HL-60 (cell line): ENCODE results near the gene CDK19.

Source experiments
- DNase-seq, 2 experiments: peaks; one replicate each; pipeline ENCODE4 v3.0.0-alpha.2; 2010 to 2020; ENCODE audit warnings: low read depth in 1 of 2, low spot score in 1 of 2
- H3K27ac ChIP-seq: fragments of 250-450 bp; sonication (Bioruptor Pico); replicated peaks from 2 replicates; pipeline ENCODE4 v1.5.1; 2020; ENCODE audit warnings: mild to moderate bottlenecking, moderate library complexity
- H3K27me3 ChIP-seq: fragments of 250-450 bp; sonication (Bioruptor Pico); 2 replicates; pipeline ENCODE4 v1.5.1; 2021; ENCODE audit warnings: mild to moderate bottlenecking, moderate library complexity; ENCODE audit not compliant: insufficient read depth, poor library complexity, severe bottlenecking
- H3K4me3 ChIP-seq: replicated peaks from 2 replicates; pipeline ENCODE4 v1.5.1; 2011; ENCODE audit warnings: mild to moderate bottlenecking, control low read depth, low read length; ENCODE audit not compliant: insufficient read depth
- CTCF ChIP-seq: IDR thresholded peaks from one replicate; pipeline ENCODE4 v1.5.1; 2011; ENCODE audit warnings: low read length, control low read depth, inconsistent platforms; ENCODE audit not compliant: insufficient read depth
- GABPA ChIP-seq: IDR thresholded peaks from 2 replicates; pipeline ENCODE4 v1.6.1; 2012; ENCODE audit warnings: low read depth
- POLR2AphosphoS5 ChIP-seq: IDR thresholded peaks from 2 replicates; pipeline ENCODE4 v1.6.1; 2012; ENCODE audit warnings: low read depth
- SPI1 ChIP-seq: IDR thresholded peaks from 2 replicates; pipeline ENCODE4 v1.6.1; 2012; ENCODE audit warnings: low read depth, mild to moderate bottlenecking, borderline replicate concordance
- TF ChIP-seq, protein P1 (sequence below): IDR thresholded peaks from 2 replicates; pipeline ENCODE4 v1.6.1; 2012; ENCODE audit warnings: low read depth; ENCODE audit not compliant: insufficient replicate concordance

Gene CDK19

GRCh38 chr6:110800839-110801196 is 14.5 kb downstream of the CDK19 start:
- no peak for DNase-seq
- no peak for TF ChIP-seq GABPA
- TF ChIP-seq, protein P1, sequence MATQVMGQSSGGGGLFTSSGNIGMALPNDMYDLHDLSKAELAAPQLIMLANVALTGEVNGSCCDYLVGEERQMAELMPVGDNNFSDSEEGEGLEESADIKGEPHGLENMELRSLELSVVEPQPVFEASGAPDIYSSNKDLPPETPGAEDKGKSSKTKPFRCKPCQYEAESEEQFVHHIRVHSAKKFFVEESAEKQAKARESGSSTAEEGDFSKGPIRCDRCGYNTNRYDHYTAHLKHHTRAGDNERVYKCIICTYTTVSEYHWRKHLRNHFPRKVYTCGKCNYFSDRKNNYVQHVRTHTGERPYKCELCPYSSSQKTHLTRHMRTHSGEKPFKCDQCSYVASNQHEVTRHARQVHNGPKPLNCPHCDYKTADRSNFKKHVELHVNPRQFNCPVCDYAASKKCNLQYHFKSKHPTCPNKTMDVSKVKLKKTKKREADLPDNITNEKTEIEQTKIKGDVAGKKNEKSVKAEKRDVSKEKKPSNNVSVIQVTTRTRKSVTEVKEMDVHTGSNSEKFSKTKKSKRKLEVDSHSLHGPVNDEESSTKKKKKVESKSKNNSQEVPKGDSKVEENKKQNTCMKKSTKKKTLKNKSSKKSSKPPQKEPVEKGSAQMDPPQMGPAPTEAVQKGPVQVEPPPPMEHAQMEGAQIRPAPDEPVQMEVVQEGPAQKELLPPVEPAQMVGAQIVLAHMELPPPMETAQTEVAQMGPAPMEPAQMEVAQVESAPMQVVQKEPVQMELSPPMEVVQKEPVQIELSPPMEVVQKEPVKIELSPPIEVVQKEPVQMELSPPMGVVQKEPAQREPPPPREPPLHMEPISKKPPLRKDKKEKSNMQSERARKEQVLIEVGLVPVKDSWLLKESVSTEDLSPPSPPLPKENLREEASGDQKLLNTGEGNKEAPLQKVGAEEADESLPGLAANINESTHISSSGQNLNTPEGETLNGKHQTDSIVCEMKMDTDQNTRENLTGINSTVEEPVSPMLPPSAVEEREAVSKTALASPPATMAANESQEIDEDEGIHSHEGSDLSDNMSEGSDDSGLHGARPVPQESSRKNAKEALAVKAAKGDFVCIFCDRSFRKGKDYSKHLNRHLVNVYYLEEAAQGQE, result no peak
- TF ChIP-seq SPI1, result peak; percentile 78
- H3K27ac ChIP-seq, result no peak overlapping the region
- no peaks in the 10 kb centered on the region for H3K27me3 ChIP-seq
- no peak overlapping the region for H3K4me3 ChIP-seq

DNA sequence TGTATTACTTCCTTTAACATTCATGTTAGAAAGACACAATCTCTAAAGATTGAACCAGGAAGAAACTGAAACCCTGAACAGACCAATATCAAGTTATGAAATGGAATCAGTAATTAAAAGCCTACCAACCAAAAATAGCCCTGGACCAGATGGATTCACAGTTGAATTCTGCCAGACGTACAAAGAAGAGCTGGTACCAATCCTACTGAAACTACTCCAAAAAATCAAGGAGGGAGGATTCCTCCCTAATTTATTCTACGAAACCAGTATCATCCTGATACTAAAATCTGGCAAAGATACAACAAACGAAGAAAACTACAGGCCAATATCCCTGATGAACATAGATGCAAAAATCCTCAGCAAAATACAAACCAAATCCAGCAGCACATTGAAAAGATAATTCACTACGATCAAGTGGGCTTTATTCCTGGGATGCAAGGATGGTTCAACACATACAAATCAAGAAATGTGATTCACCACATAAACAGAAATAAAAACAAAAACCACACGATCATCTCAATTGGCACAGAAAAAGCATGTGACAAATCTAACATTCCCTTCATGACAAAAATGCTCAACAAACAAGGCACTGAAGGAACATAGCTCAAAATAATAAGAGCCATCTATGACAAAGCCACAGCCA is 15.0 kb downstream of the CDK19 start:
- no peak overlapping the region for H3K4me3 ChIP-seq
- TF ChIP-seq, protein P1, result no peak
- TF ChIP-seq GABPA (no peak), SPI1 (no peak), POLR2AphosphoS5 (no peak), CTCF (no peak)

DNA sequence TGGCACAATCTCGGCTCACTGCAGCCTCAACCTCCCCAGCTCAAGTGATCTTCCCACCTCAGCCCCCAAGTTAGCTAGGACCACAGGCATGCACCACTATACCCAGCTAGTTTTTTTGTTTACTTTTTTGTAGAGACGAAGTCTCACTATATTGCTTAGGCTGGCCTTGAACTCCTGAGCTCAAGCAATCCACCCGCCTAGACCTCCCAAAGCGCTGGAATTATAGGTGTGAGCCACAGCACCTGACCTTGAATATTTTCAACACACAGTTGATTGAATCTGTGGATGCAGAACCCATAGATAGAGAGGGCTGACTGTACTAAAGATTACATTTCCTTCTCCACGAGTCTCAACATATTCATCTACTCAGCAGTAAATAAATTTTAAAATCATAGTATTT is 15.6 kb downstream of the CDK19 start:
- H3K27ac ChIP-seq, result no peak overlapping the region
- DNase-seq, result no peak
- TF ChIP-seq, protein P1, result no peak
- TF ChIP-seq SPI1 (no peak), CTCF (no peak)
- H3K4me3 ChIP-seq, result no peak overlapping the region
- no peaks in the 10 kb centered on the region for H3K27me3 ChIP-seq

More for the DNA sequence above, 15.0 kb downstream of the CDK19 start:
- H3K27me3 ChIP-seq, result no peaks in the 10 kb centered on the region
- H3K27ac ChIP-seq, result no peak overlapping the region
- DNase-seq, result no peak

DNA sequence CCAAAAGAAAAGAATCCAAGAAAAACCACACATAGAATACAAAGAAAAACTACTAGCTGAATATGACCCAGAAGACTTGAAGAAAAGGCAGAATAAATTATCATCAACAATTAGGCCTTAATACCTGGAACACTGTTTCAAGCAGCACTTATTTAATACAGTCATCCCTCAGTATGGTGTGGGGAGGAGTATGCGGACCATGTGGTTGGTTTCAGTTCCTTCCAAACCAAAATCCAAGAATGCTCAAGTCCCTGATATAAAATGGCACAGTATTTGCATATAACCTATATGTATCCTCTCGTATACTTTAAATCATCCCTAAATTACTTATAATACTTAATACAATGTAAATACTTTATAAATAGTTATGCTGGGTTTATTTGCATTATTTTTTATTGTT is 16.1 kb downstream of the CDK19 start:
- Histone ChIP-seq H3K27me3 (no peaks in the 10 kb centered on the region), H3K4me3 (no peak overlapping the region), H3K27ac (no peak overlapping the region)
- no peak for TF ChIP-seq GABPA
- TF ChIP-seq POLR2AphosphoS5, result no peak
- TF ChIP-seq SPI1, result no peak
- TF ChIP-seq, protein P1, result no peak
- no peak for TF ChIP-seq CTCF
- DNase-seq, result no peak
